HEK293T (cell line): ENCODE results near the gene IRF2BPL.

Experiments used
- CTCF ChIA-PET: fragments of 350-600 bp; formaldehyde crosslinking; extraction: SDS; loops from one replicate; lab custom pipeline; 2021; ENCODE audit warnings: antibody characterized with exemption, inconsistent platforms; lab: Yijun Ruan, JAX
- POLR2A ChIA-PET: fragments of 350-600 bp; formaldehyde crosslinking; extraction: SDS; loops from one replicate; lab custom pipeline; 2020; ENCODE audit warnings: antibody characterized with exemption, inconsistent platforms; lab: Yijun Ruan, JAX
- DNase-seq: peaks from one replicate; pipeline ENCODE4 v3.0.0; 2012; ENCODE audit warnings: mixed read lengths; ENCODE audit errors: extremely low spot score
- ARNT ChIP-seq: fragments of 450-650 bp; IDR thresholded peaks from 2 replicates; pipeline ENCODE4 v1.6.1; 2017; ENCODE audit warnings: mild to moderate bottlenecking
- BHLHE40 ChIP-seq: fragments of 450-650 bp; IDR thresholded peaks from 2 replicates; pipeline ENCODE4 v1.6.1; 2016; ENCODE audit warnings: mild to moderate bottlenecking, moderate library complexity, borderline replicate concordance
- CTBP1 ChIP-seq: fragments of 450-650 bp; IDR thresholded peaks from 2 replicates; pipeline ENCODE4 v1.6.1; 2016; ENCODE audit warnings: borderline replicate concordance
- ELF4 ChIP-seq: fragments of 450-650 bp; IDR thresholded peaks from 2 replicates; pipeline ENCODE4 v1.6.1; 2017; ENCODE audit warnings: antibody characterized with exemption
- FOXA1 ChIP-seq: fragments of 450-650 bp; IDR thresholded peaks from 2 replicates; pipeline ENCODE4 v1.6.1; 2016; ENCODE audit warnings: mild to moderate bottlenecking
- FOXK2 ChIP-seq: fragments of 450-650 bp; IDR thresholded peaks from 2 replicates; pipeline ENCODE4 v1.6.1; 2016; ENCODE audit warnings: mild to moderate bottlenecking
- FOXM1 ChIP-seq: fragments of 450-650 bp; IDR thresholded peaks from 2 replicates; pipeline ENCODE4 v1.6.1; 2017; ENCODE audit warnings: mild to moderate bottlenecking, borderline replicate concordance
- HDGF ChIP-seq: fragments of 450-650 bp; IDR thresholded peaks from 2 replicates; pipeline ENCODE4 v1.6.1; 2017; ENCODE audit warnings: antibody characterized with exemption, borderline replicate concordance
- L3MBTL2 ChIP-seq: fragments of 450-650 bp; conservative IDR thresholded peaks from 2 replicates; pipeline ENCODE4 v1.6.1; 2016; ENCODE audit warnings: mild to moderate bottlenecking
- LEF1 ChIP-seq: fragments of 450-650 bp; IDR thresholded peaks from 2 replicates; pipeline ENCODE4 v1.6.1; 2017; ENCODE audit warnings: mild to moderate bottlenecking, borderline replicate concordance
- NFRKB ChIP-seq: fragments of 450-650 bp; IDR thresholded peaks from 2 replicates; pipeline ENCODE4 v1.6.1; 2016; ENCODE audit warnings: mild to moderate bottlenecking, moderate library complexity
- PKNOX1 ChIP-seq: fragments of 450-650 bp; IDR thresholded peaks from 2 replicates; pipeline ENCODE4 v1.6.1; 2016
- SP1 ChIP-seq: fragments of 450-650 bp; IDR thresholded peaks from 2 replicates; pipeline ENCODE4 v1.6.1; 2017
- SUZ12 ChIP-seq: fragments of 450-650 bp; IDR thresholded peaks from 2 replicates; pipeline ENCODE4 v1.6.1; 2016; ENCODE audit warnings: mild to moderate bottlenecking
- TARDBP ChIP-seq: fragments of 450-650 bp; IDR thresholded peaks from 2 replicates; pipeline ENCODE4 v1.6.1; 2016
- ZNF384 ChIP-seq: fragments of 450-650 bp; IDR thresholded peaks from 2 replicates; pipeline ENCODE4 v1.6.1; 2016

Gene IRF2BPL

GRCh38 chr14:77002335-77002734, 26.2 kb downstream of the IRF2BPL start:
- TF ChIP-seq FOXM1 = no peak
- TF ChIP-seq BHLHE40 = no peak
- no peak for TF ChIP-seq HDGF
- TF ChIP-seq SP1 = no peak
- no peak for TF ChIP-seq L3MBTL2
- no peak for TF ChIP-seq ZNF384
- no peak for TF ChIP-seq PKNOX1
- TF ChIP-seq NFRKB = no peak
- no peak for TF ChIP-seq CTBP1
- no peak for TF ChIP-seq SUZ12
- TF ChIP-seq ELF4 = no peak
- no peak for TF ChIP-seq FOXA1
- no peak for TF ChIP-seq FOXK2
- ChIA-PET CTCF (interaction anchor here (0.6 kb wide), 1 partner anchor 64 kb away, joined by 3 read pairs; no protein-coding TSS in a partner anchor), POLR2A (no interaction called here)
- no peak for DNase-seq

GRCh38 chr14:77000340-77001270, 27.9 kb downstream of the IRF2BPL start:
- no peak for DNase-seq
- POLR2A ChIA-PET = no interaction called here

GRCh38 chr14:76998910-76999309, 29.6 kb downstream of the IRF2BPL start:
- ChIA-PET POLR2A (no interaction called here), CTCF (no interaction called here)
- TF ChIP-seq LEF1 (no peak), ZNF384 (no peak), PKNOX1 (no peak), HDGF (no peak), FOXK2 (no peak), CTBP1 (no peak), ELF4 (no peak), FOXM1 (no peak), BHLHE40 (no peak), SUZ12 (no peak), L3MBTL2 (no peak), ARNT (no peak), SP1 (no peak), TARDBP (no peak)
- no peak for DNase-seq

More at GRCh38 chr14:77000340-77001270, 27.9 kb downstream of the IRF2BPL start:
- TF ChIP-seq SP1 (no peak), ARNT (no peak), L3MBTL2 (no peak), BHLHE40 (no peak), ZNF384 (no peak), ELF4 (no peak), FOXK2 (no peak), FOXA1 (no peak), SUZ12 (no peak), TARDBP (no peak), NFRKB (no peak)
- CTCF ChIA-PET = no interaction called here

- CTCF ChIA-PET = interaction anchor here (0.6 kb wide), 1 partner anchor 17 kb away, joined by 3 read pairs; no protein-coding TSS in a partner anchor
- no peak for DNase-seq
- TF ChIP-seq HDGF = no peak
- TF ChIP-seq L3MBTL2 = no peak
- POLR2A ChIA-PET = interaction anchor here (0.6 to 1.5 kb wide), 3 partner anchors 30 to 191 kb away, joined by 3 to 5 read pairs (median 3); no protein-coding TSS in a partner anchor
These were observed 31.1 kb downstream of the IRF2BPL start for GRCh38 chr14:76997257-76997970.

- no peak for TF ChIP-seq FOXA1
- TF ChIP-seq BHLHE40 = no peak
- no peak for TF ChIP-seq ARNT
- TF ChIP-seq SP1 = no peak
- no peak for TF ChIP-seq TARDBP
- no peak for TF ChIP-seq LEF1
- POLR2A ChIA-PET = interaction anchor here (1.5 kb wide), 1 partner anchor 31 kb away, joined by 5 read pairs; no protein-coding TSS in a partner anchor
- no peak for DNase-seq
- CTCF ChIA-PET = no interaction called here
These were observed 31.9 kb downstream of the IRF2BPL start for GRCh38 chr14:76996563-76997146.
